Mesendoderm (in vitro differentiated cells): ENCODE data around the gene GJC3.
"Not testable (repeated sequence)": the region's sequence is repeated elsewhere in the genome, so short reads cannot be mapped to it uniquely, and the experiment has no call there.

Experiments
- DNase-seq: peaks from one replicate; pipeline ENCODE4 v3.0.0; 2013
- H2AK5ac ChIP-seq: 2 replicates; pipeline ENCODE4 v1.6.1; 2013; ENCODE audit warnings: low read length, inconsistent platforms
- H2BK120ac ChIP-seq: 2 replicates; pipeline ENCODE4 v1.6.1; 2013; ENCODE audit warnings: low read depth, mild to moderate bottlenecking, low read length, moderate library complexity, mixed read lengths
- H2BK15ac ChIP-seq: replicated peaks from 2 replicates; pipeline ENCODE4 v1.6.1; 2013; ENCODE audit warnings: low read depth, mild to moderate bottlenecking, moderate library complexity
- H2BK5ac ChIP-seq: 2 replicates; pipeline ENCODE4 v1.6.1; 2013; ENCODE audit warnings: low read length, inconsistent platforms
- H3K18ac ChIP-seq: 2 replicates; pipeline ENCODE4 v1.6.1; 2013; ENCODE audit warnings: mild to moderate bottlenecking, low read length, mixed read lengths
- H3K23ac ChIP-seq: one replicate; pipeline ENCODE4 v1.6.1; 2013; ENCODE audit warnings: low read length
- H3K27ac ChIP-seq: 2 replicates; pipeline ENCODE4 v1.5.1; 2013; ENCODE audit warnings: low read depth, mild to moderate bottlenecking, inconsistent platforms, low read length, moderate library complexity
- H3K27me3 ChIP-seq: 2 replicates; pipeline ENCODE4 v1.6.1; 2013; ENCODE audit warnings: low read length, control low read depth, mild to moderate bottlenecking, inconsistent platforms; ENCODE audit not compliant: insufficient read depth, poor library complexity
- H3K36me3 ChIP-seq: 2 replicates; pipeline ENCODE4 v1.6.1; 2013; ENCODE audit warnings: low read length, inconsistent platforms; ENCODE audit not compliant: control insufficient read depth, insufficient read depth
- H3K4ac ChIP-seq: one replicate; pipeline ENCODE4 v1.6.1; 2013; ENCODE audit warnings: low read depth, mild to moderate bottlenecking, low read length, moderate library complexity
- H3K4me1 ChIP-seq: 2 replicates; pipeline ENCODE4 v1.6.1; 2013; ENCODE audit warnings: low read depth, low read length, inconsistent platforms; ENCODE audit not compliant: control insufficient read depth
- H3K4me2 ChIP-seq: 2 replicates; pipeline ENCODE4 v1.6.1; 2013; ENCODE audit warnings: low read length
- H3K4me3 ChIP-seq: 2 replicates; pipeline ENCODE4 v1.5.1; 2013; ENCODE audit warnings: mild to moderate bottlenecking, low read length
- H3K56ac ChIP-seq: one replicate; pipeline ENCODE4 v1.6.1; 2013; ENCODE audit warnings: low read length
- H3K79me1 ChIP-seq: 2 replicates; pipeline ENCODE4 v1.6.1; 2013; ENCODE audit warnings: low read length, inconsistent platforms
- H3K79me2 ChIP-seq: 2 replicates; pipeline ENCODE4 v1.6.1; 2013; ENCODE audit warnings: mild to moderate bottlenecking, low read length; ENCODE audit not compliant: control insufficient read depth, insufficient read depth
- H3K9ac ChIP-seq: 2 replicates; pipeline ENCODE4 v1.6.1; 2013; ENCODE audit warnings: low read length, inconsistent platforms
- H4K5ac ChIP-seq: one replicate; pipeline ENCODE4 v1.6.1; 2013; ENCODE audit warnings: low read length
- H4K8ac ChIP-seq: one replicate; pipeline ENCODE4 v1.6.1; 2013; ENCODE audit warnings: low read depth, mild to moderate bottlenecking, control low read depth, low read length, moderate library complexity
- WGBS: extraction: QIAGEN DNeasy Blood & Tissue Kit; methylation state at CpG from one replicate; pipeline ENCODE4 v1.1.7; 2013; ENCODE audit warnings: low lambda C conversion rate, missing lambda C conversion rate; ENCODE audit not compliant: insufficient coverage; ENCODE audit errors: extremely low coverage; 5-methylcytosine and 5-hydroxymethylcytosine counted together

GJC3 gene

GRCh38 chr7:99894738-99895137 lies 34.7 kb downstream of the GJC3 start:
- Histone ChIP-seq H2BK120ac (no peak overlapping the region), H3K56ac (no peak overlapping the region), H2BK15ac (no peak overlapping the region), H3K79me1 (no peaks in the 10 kb centered on the region), H3K36me3 (no peaks in the 10 kb centered on the region), H4K8ac (no peak overlapping the region), H3K23ac (no peak overlapping the region), H3K4ac (no peak overlapping the region), H3K4me1 (no peaks in the 10 kb centered on the region), H3K27ac (no peak overlapping the region), H3K27me3 (no peaks in the 10 kb centered on the region), H3K4me2 (no peak overlapping the region), H3K79me2 (no peaks in the 10 kb centered on the region), H2AK5ac (no peak overlapping the region), H4K5ac (no peak overlapping the region), H3K4me3 (no peak overlapping the region), H3K18ac (no peak overlapping the region), H3K9ac (no peak overlapping the region), H2BK5ac (no peak overlapping the region)
- no peak for DNase-seq

GRCh38 chr7:99893280-99893679 lies 36.1 kb downstream of the GJC3 start:
- H3K27me3 ChIP-seq, result no peaks in the 10 kb centered on the region
- H3K56ac ChIP-seq, result no peak overlapping the region
- H3K4me3 ChIP-seq, result no peak overlapping the region
- no peak for DNase-seq
- no peak overlapping the region for H3K4ac ChIP-seq
- H3K27ac ChIP-seq, result no peak overlapping the region
- no peak overlapping the region for H3K9ac ChIP-seq
- no CpG with 5 or more reads among the region's 5 CpGs for WGBS
- H3K4me1 ChIP-seq, result no peaks in the 10 kb centered on the region
- H2BK5ac ChIP-seq, result no peak overlapping the region
- no peaks in the 10 kb centered on the region for H3K79me1 ChIP-seq
- H4K5ac ChIP-seq, result no peak overlapping the region
- H3K79me2 ChIP-seq, result no peaks in the 10 kb centered on the region
- H4K8ac ChIP-seq, result no peak overlapping the region
- no peaks in the 10 kb centered on the region for H3K36me3 ChIP-seq
- no peak overlapping the region for H3K18ac ChIP-seq
- no peak overlapping the region for H2BK15ac ChIP-seq
- H2AK5ac ChIP-seq, result no peak overlapping the region
- no peak overlapping the region for H2BK120ac ChIP-seq
- H3K4me2 ChIP-seq, result no peak overlapping the region
- H3K23ac ChIP-seq, result no peak overlapping the region

- H3K4me3 ChIP-seq, H4K8ac ChIP-seq, H3K4me1 ChIP-seq, H3K4me2 ChIP-seq, DNase-seq, H3K79me1 ChIP-seq, H2AK5ac ChIP-seq, H3K36me3 ChIP-seq, H3K18ac ChIP-seq, H4K5ac ChIP-seq, H2BK15ac ChIP-seq, H2BK120ac ChIP-seq, H3K79me2 ChIP-seq, H2BK5ac ChIP-seq, H3K27ac ChIP-seq, H3K4ac ChIP-seq, H3K27me3 ChIP-seq, H3K23ac ChIP-seq, H3K56ac ChIP-seq, H3K9ac ChIP-seq: not testable (repeated sequence)
- no CpG with 5 or more reads among the region's 2 CpGs for WGBS
Observed at GRCh38 chr7:99890348-99890747, 39.1 kb downstream of the GJC3 start.

- H3K4ac ChIP-seq, DNase-seq, H2BK120ac ChIP-seq, H3K23ac ChIP-seq, H3K4me1 ChIP-seq, H2BK15ac ChIP-seq, H3K79me2 ChIP-seq, H2BK5ac ChIP-seq, H3K9ac ChIP-seq, H3K4me3 ChIP-seq, H3K56ac ChIP-seq, H3K4me2 ChIP-seq, H3K36me3 ChIP-seq, H4K5ac ChIP-seq, H3K18ac ChIP-seq, H4K8ac ChIP-seq, H3K27me3 ChIP-seq, H2AK5ac ChIP-seq, H3K79me1 ChIP-seq, H3K27ac ChIP-seq: not testable (repeated sequence)
- no CpG with 5 or more reads among the region's 29 CpGs for WGBS
Observed at GRCh38 chr7:99888366-99888765, 41.1 kb downstream of the GJC3 start.

GRCh38 chr7:99881370-99881769 lies 48.0 kb downstream of the GJC3 start:
- Histone ChIP-seq H3K4me2 (no peak overlapping the region), H3K23ac (no peak overlapping the region), H2BK5ac (no peak overlapping the region), H2AK5ac (no peak overlapping the region), H2BK15ac (no peak overlapping the region), H3K18ac (no peak overlapping the region), H4K5ac (no peak overlapping the region), H2BK120ac (no peak overlapping the region), H3K79me1 (no peaks in the 10 kb centered on the region), H3K36me3 (no peaks in the 10 kb centered on the region), H3K9ac (no peak overlapping the region), H3K4ac (no peak overlapping the region), H3K4me1 (no peaks in the 10 kb centered on the region), H3K79me2 (no peaks in the 10 kb centered on the region), H3K56ac (no peak overlapping the region), H3K27ac (no peak overlapping the region), H3K4me3 (no peak overlapping the region), H4K8ac (no peak overlapping the region), H3K27me3 (no peaks in the 10 kb centered on the region)
- WGBS, result no CpG with 5 or more reads among the region's 4 CpGs
- no peak for DNase-seq

- peak within 1 kb of the TSS; percentile 24 for H2AK5ac ChIP-seq
Observed at GRCh38 chr7:99876933-99877332, 52.5 kb downstream of the GJC3 start, which contains the start of gene OR2AE1. TSS of gene OR2AE1 (minus strand) at chr7:99877033. CDS start at chr7:99877033, 0 bp downstream.

More at GRCh38 chr7:99876933-99877332, 52.5 kb downstream of the GJC3 start, which contains the start of gene OR2AE1:
- Histone ChIP-seq H3K56ac (no peak within 1 kb of the TSS), H2BK5ac (no peak within 1 kb of the TSS), H3K36me3 (no peaks in the 10 kb centered on the region), H3K4me2 (no peak within 1 kb of the TSS), H3K23ac (peak within 1 kb of the TSS; percentile 30), H3K4me1 (no peaks in the 10 kb centered on the region), H3K4ac (no peak within 1 kb of the TSS), H4K5ac (no peak within 1 kb of the TSS), H3K18ac (no peak within 1 kb of the TSS), H4K8ac (no peak within 1 kb of the TSS), H2BK15ac (no peak within 1 kb of the TSS), H3K27me3 (no peaks in the 10 kb centered on the region), H3K4me3 (no peak within 1 kb of the TSS), H3K79me1 (no peaks in the 10 kb centered on the region), H3K79me2 (no peaks in the 10 kb centered on the region), H2BK120ac (no peak within 1 kb of the TSS), H3K27ac (no peak within 1 kb of the TSS), H3K9ac (no peak within 1 kb of the TSS)
- no CpG with 5 or more reads among the region's 3 CpGs for WGBS
- no peak for DNase-seq
